Peyer's patch (tissue), 4 donors: ENCODE measurements around the gene ZBTB48. TPM values are rescaled to one million over a fixed set of nuclear protein-coding genes. Genes with fewer than 3 reads are reported as not detected.

Source experiments
- DNase-seq, 3 donors: peaks; one replicate each; pipeline ENCODE4 v3.0.0-alpha.2; 2017 to 2019
- H3K27ac ChIP-seq, 4 donors: fragments of 200-600 bp; sonication (generic); one replicate each; pipeline ENCODE4 v1.5.1; 2016 to 2019
- H3K27me3 ChIP-seq, 2 donors: fragments of 200-600 bp; sonication (generic); one replicate each; pipeline ENCODE4 v1.5.1; 2019
- H3K36me3 ChIP-seq, 3 donors: fragments of 200-600 bp; sonication (generic); one replicate each; pipeline ENCODE4 v1.5.1; 2016 to 2019
- H3K4me1 ChIP-seq, 4 donors: fragments of 200-600 bp; sonication (generic); one replicate each; pipeline ENCODE4 v1.5.1; 2016 to 2019
- H3K4me3 ChIP-seq, 4 donors: fragments of 200-600 bp; sonication (generic); 1 replicate in 3 of 4; 2 replicates in 1 of 4; pipeline ENCODE4 v1.5.1; 2016 to 2019; ENCODE audit warnings: mild to moderate bottlenecking in 1 of 4
- H3K9me3 ChIP-seq, 4 donors: fragments of 200-600 bp; sonication (generic); one replicate each; pipeline ENCODE4 v1.5.1; 2016 to 2019; ENCODE audit warnings: mild to moderate bottlenecking in 1 of 4
- POLR2A ChIP-seq, 2 donors: fragments of 450-650 bp; IDR thresholded peaks; one replicate each; pipeline ENCODE4 v1.5.1; 2017; ENCODE audit warnings: antibody characterized with exemption in 2 of 2, mild to moderate bottlenecking in 2 of 2, moderate library complexity in 2 of 2
- total RNA-seq, 4 donors: library from RNA; depleted of rRNA; stranded (reverse); fragments of >200 nt; gene quantifications; one replicate each; pipeline ENCODE4 v1.1.0, GENCODE V29; 2016
- TF ChIP-seq, protein P1 (sequence below), 6 experiments: fragments of 450-650 bp in 4 of 6; fragments of 200-600 bp in 2 of 6; sonication (generic) in 1 of 6; IDR thresholded peaks; one replicate each; pipeline ENCODE4 v1.5.1; 2017 to 2019; ENCODE audit warnings: antibody characterized with exemption in 6 of 6, mild to moderate bottlenecking in 3 of 6, moderate library complexity in 1 of 6

ZBTB48 gene
- total RNA-seq, 4 donors from 2014 or later = 27.0 to 80.9 (median 38.2) TPM

DNA sequence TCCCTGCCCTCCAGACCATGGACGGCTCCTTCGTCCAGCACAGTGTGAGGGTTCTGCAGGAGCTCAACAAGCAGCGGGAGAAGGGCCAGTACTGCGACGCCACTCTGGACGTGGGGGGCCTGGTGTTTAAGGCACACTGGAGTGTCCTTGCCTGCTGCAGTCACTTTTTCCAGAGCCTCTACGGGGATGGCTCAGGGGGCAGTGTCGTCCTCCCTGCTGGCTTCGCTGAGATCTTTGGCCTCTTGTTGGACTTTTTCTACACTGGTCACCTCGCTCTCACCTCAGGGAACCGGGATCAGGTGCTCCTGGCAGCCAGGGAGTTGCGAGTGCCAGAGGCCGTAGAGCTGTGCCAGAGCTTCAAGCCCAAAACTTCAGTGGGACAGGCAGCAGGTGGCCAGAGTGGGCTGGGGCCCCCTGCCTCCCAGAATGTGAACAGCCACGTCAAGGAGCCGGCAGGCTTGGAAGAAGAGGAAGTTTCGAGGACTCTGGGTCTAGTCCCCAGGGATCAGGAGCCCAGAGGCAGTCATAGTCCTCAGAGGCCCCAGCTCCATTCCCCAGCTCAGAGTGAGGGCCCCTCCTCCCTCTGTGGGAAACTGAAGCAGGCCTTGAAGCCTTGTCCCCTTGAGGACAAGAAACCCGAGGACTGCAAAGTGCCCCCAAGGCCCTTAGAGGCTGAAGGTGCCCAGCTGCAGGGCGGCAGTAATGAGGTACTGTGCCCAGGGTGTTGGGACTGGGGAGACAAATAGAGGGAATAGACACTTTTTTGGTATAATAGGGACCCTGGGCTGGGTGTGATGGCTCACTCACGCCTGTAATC, 1.0 kb downstream of the ZBTB48 start:
- Histone ChIP-seq H3K9me3 (no peaks in the 10 kb centered on the region), H3K27ac (peak overlapping the region; percentile 95 to 96 (median 95)), H3K27me3 (no peaks in the 10 kb centered on the region), H3K4me3 (peak overlapping the region; percentile 82 to 97 (median 90)), H3K4me1 (peaks cover 12 to 37% (median 16%) of the 10 kb centered on the region in 4 donors), H3K36me3 (no peaks in the 10 kb centered on the region)
- TF ChIP-seq, protein P1, sequence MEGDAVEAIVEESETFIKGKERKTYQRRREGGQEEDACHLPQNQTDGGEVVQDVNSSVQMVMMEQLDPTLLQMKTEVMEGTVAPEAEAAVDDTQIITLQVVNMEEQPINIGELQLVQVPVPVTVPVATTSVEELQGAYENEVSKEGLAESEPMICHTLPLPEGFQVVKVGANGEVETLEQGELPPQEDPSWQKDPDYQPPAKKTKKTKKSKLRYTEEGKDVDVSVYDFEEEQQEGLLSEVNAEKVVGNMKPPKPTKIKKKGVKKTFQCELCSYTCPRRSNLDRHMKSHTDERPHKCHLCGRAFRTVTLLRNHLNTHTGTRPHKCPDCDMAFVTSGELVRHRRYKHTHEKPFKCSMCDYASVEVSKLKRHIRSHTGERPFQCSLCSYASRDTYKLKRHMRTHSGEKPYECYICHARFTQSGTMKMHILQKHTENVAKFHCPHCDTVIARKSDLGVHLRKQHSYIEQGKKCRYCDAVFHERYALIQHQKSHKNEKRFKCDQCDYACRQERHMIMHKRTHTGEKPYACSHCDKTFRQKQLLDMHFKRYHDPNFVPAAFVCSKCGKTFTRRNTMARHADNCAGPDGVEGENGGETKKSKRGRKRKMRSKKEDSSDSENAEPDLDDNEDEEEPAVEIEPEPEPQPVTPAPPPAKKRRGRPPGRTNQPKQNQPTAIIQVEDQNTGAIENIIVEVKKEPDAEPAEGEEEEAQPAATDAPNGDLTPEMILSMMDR (IDR thresholded peaks at IDR 0.05) = no peak
- TF ChIP-seq POLR2A (IDR thresholded peaks at IDR 0.05) = no peak
- peak in 1 of 3 donors; percentile 61 for DNase-seq

DNA sequence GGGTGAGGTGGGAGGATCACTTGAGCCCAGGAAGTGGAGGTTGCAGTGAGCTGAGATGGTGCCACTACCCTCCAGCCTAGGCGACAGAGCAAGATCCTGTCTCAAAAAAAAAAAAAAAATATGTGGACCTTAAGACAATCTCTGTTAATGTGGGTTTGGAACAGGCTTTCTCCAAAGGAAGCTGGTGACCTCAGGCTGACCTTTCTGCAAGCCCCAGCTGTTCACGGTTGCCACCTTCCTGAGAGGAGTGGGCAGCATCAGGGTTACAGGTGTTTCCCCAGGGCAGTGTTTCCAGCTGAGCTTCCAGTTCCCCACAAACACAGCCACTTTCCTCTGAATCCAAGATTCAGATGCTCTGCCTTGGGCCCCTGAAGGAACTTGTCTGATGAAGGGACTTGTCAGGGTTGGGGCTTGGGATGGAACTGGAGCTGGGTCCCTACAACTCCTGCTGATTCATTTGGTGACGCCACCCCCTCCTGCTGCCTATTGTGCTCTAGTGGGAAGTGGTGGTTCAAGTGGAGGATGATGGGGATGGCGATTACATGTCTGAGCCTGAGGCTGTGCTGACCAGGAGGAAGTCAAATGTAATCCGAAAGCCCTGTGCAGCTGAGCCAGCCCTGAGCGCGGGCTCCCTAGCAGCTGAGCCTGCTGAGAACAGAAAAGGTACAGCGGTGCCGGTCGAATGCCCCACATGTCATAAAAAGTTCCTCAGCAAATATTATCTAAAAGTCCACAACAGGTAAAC, 1.9 kb downstream of the ZBTB48 start:
- DNase-seq = peak in 2 of 3 donors; percentile 18 to 64

DNA sequence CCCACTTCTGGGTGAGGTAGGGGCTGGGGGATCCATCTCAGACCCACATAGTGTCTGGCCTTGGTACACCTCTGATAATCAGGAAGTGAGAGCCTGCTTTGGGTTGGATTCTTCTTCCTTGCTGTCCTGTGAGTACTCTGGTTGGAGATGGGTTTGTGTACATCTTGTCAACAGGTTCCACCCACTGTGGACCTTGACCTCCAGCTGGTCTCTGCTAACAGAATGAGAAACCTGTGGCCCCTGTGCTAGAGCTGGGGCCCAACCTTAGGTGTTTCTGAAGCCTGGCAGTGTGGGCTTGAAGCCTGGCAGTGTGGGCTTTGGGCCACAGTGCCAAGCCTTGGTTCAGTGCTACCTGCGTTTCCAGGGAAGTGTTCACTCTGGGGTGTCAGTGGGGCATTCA, 2.6 kb downstream of the ZBTB48 start:
- DNase-seq = peak in 2 of 3 donors; percentile 87 to 92
- H3K4me1 ChIP-seq = peaks cover 12 to 37% (median 16%) of the 10 kb centered on the region in 4 donors
- peak; percentile 30 to 68 for TF ChIP-seq POLR2A (IDR thresholded peaks at IDR 0.05)
- TF ChIP-seq, protein P1 (IDR thresholded peaks at IDR 0.05) = no peak
- H3K4me3 ChIP-seq = peak overlapping the region in 2 of 4 donors; percentile 46 to 97
- no peaks in the 10 kb centered on the region for H3K9me3 ChIP-seq
- H3K36me3 ChIP-seq = peaks cover 0 to 3% (median 0%) of the 10 kb centered on the region in 3 donors
- H3K27ac ChIP-seq = peak overlapping the region in 3 of 4 donors; percentile 54 to 95 (median 95)
- H3K27me3 ChIP-seq = no peaks in the 10 kb centered on the region

More for the DNA sequence above, 1.9 kb downstream of the ZBTB48 start:
- H3K4me3 ChIP-seq = peak overlapping the region in 2 of 4 donors; percentile 46 to 97
- H3K27me3 ChIP-seq = no peaks in the 10 kb centered on the region
- peak overlapping the region; percentile 95 to 96 (median 95) for H3K27ac ChIP-seq
- no peaks in the 10 kb centered on the region for H3K9me3 ChIP-seq
- peaks cover 12 to 37% (median 16%) of the 10 kb centered on the region in 4 donors for H3K4me1 ChIP-seq
- no peaks in the 10 kb centered on the region for H3K36me3 ChIP-seq
- TF ChIP-seq, protein P1 (IDR thresholded peaks at IDR 0.05) = no peak
- no peak for TF ChIP-seq POLR2A (IDR thresholded peaks at IDR 0.05)

DNA sequence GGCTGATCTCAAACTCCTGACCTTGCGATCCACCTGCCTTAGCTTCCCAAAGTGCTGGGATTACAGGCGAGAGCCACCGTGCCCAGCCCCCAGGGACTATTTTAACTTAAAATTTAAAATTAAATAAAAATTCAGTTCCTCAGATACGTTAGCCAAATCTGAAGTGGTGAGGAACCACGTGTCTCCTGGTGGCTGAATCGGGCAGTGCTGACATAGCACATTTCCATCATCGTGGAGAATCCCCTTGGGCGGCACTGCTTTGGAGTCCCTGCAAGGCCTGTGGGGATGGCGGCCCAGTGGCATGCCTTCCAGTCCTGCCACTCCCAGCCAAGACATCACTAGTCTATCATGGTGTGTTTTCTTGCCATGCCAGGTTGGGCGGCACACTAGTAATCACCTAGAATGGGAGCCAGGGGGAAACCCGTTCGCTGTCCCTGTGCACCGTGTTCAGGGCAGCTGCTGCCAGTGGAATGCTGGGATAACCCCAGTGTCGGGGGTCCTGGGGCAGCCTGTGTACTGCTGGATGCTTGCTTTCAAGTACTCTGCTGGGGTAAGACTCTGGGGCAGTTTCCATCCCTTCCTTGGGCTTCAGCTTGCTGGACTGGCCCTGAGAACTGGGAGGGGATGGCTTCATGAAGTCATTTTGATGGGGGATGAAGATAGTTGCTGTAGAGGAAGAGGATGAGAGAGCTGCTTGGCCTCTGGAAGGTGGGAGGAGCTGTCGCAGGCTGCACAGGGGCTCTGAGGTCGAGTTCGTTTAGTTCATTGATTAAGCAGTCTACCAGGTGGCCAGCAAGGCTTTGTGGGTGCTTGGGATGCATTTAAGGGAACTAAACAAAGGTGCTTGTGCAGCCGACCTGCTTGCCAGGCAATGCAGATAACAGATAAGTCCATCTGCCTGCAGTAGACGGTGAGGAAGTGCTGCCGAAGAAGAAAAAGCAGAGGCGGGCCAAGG, 4.6 kb downstream of the ZBTB48 start:
- H3K9me3 ChIP-seq = no peaks in the 10 kb centered on the region
- H3K27ac ChIP-seq = no peak overlapping the region
- no peak overlapping the region for H3K4me3 ChIP-seq
- DNase-seq = no peak
- no peak for TF ChIP-seq POLR2A (IDR thresholded peaks at IDR 0.05)
- TF ChIP-seq, protein P1 (IDR thresholded peaks at IDR 0.05) = peak in 4 of 6 experiments; percentile 4 to 23 (median 13)
- H3K36me3 ChIP-seq = peaks cover 0 to 23% (median 0%) of the 10 kb centered on the region in 3 donors
- peaks cover 9 to 32% (median 13%) of the 10 kb centered on the region in 4 donors for H3K4me1 ChIP-seq
- no peaks in the 10 kb centered on the region for H3K27me3 ChIP-seq
